Activated naive CD4-positive, alpha-beta T cell treated with anti-CD3 and anti-CD28 coated beads for 36 hours (primary cell): Measurements from ENCODE around the gene TEX19. TPM values are rescaled to one million over a fixed set of nuclear protein-coding genes. Genes with fewer than 3 reads are reported as not detected.
A peak's percentile ranks its signal among the peaks of the same experiment; 100 is the strongest.
"Not testable (repeated sequence)": the region's sequence is repeated elsewhere in the genome, so short reads cannot be mapped to it uniquely, and the experiment has no call there.

Experiments used
- CTCF ChIA-PET: fragments of 350-600 bp; sonication (Branson Sonifier 250); formaldehyde crosslinking; loops from one replicate; lab custom pipeline; 2021; ENCODE audit warnings: antibody characterized with exemption; lab: Charles Lee
- DNase-seq: peaks from one replicate; pipeline ENCODE4 v3.0.0-alpha.2; 2020
- H3K27ac Mint-ChIP-seq: one replicate; pipeline ENCODE4 v1.8.0; 2021; ENCODE audit warnings: mild to moderate bottlenecking, mixed read lengths
- H3K27me3 Mint-ChIP-seq: one replicate; pipeline ENCODE4 v1.8.0; 2021; ENCODE audit warnings: low read depth, mixed read lengths
- H3K36me3 Mint-ChIP-seq: one replicate; pipeline ENCODE4 v1.8.0; 2021; ENCODE audit warnings: low read depth, mixed read lengths
- H3K4me1 Mint-ChIP-seq: one replicate; pipeline ENCODE4 v1.8.0; 2021; ENCODE audit warnings: low read depth, mixed read lengths
- H3K4me3 Mint-ChIP-seq: one replicate; pipeline ENCODE4 v1.8.0; 2021; ENCODE audit warnings: mild to moderate bottlenecking, moderate library complexity, mixed read lengths
- H3K9me3 Mint-ChIP-seq: one replicate; pipeline ENCODE4 v1.8.0; 2021; ENCODE audit warnings: mixed read lengths
- intact Hi-C: fragments of 100-400 bp; cut with micrococcal nuclease; formaldehyde crosslinking; loops from one replicate; pipeline ENCODE4 v1.15.1; 2023
- total RNA-seq, 2 experiments: library from RNA; stranded (reverse); gene quantifications; one replicate each; pipeline ENCODE4 v1.2.3, GENCODE V29; 2021

Gene TEX19
- total RNA-seq, 2 experiments from 2014 or later, result 0.21 TPM; not detected in 1

- intact Hi-C loops, result loop anchor here (10.0 kb wide), 1 partner anchor 321 kb away; the partner anchor contains the start of genes DCXR and RAC3
- Mint-ChIP-seq H3K4me3 (no peak overlapping the region), H3K9me3 (no peaks in the 10 kb centered on the region), H3K27me3 (peaks cover 6% of the 10 kb centered on the region), H3K27ac (no peak overlapping the region), H3K4me1 (peaks cover 9% of the 10 kb centered on the region), H3K36me3 (no peaks in the 10 kb centered on the region)
- no peak for DNase-seq
- CTCF ChIA-PET, result no interaction called here
These were observed 3.1 kb upstream of the TEX19 start for GRCh38 chr17:82355770-82356427.

GRCh38 chr17:82356845-82357355 is 2.1 kb upstream of the TEX19 start:
- Mint-ChIP-seq H3K36me3 (no peaks in the 10 kb centered on the region), H3K27me3 (peaks cover 6% of the 10 kb centered on the region), H3K9me3 (no peaks in the 10 kb centered on the region), H3K4me1 (peaks cover 9% of the 10 kb centered on the region), H3K4me3 (no peak overlapping the region), H3K27ac (no peak overlapping the region)
- no peak for DNase-seq
- intact Hi-C loops, result loop anchor here (10.0 kb wide), 1 partner anchor 322 kb away; the partner anchor contains the start of genes DCXR and RAC3
- CTCF ChIA-PET, result interaction anchor here (1.2 kb wide), 1 partner anchor 93 kb away, joined by 4 read pairs; no protein-coding TSS in a partner anchor

GRCh38 chr17:82357394-82357793 is 1.7 kb upstream of the TEX19 start:
- Mint-ChIP-seq H3K36me3 (no peaks in the 10 kb centered on the region), H3K9me3 (no peaks in the 10 kb centered on the region), H3K27ac (no peak overlapping the region), H3K4me3 (no peak overlapping the region), H3K27me3 (peaks cover 6% of the 10 kb centered on the region), H3K4me1 (peaks cover 9% of the 10 kb centered on the region)
- DNase-seq, result no peak
- intact Hi-C loops, result loop anchor here (10.0 kb wide), 1 partner anchor 323 kb away; the partner anchor contains the start of genes DCXR and RAC3
- CTCF ChIA-PET, result interaction anchor here (1.2 kb wide), 1 partner anchor 92 kb away, joined by 4 read pairs; no protein-coding TSS in a partner anchor

- intact Hi-C loops, result loop anchor here (10.0 kb wide), 1 partner anchor 325 kb away; the partner anchor contains the start of genes DCXR and RAC3
- CTCF ChIA-PET, result interaction anchor here (0.7 to 1.1 kb wide), 2 partner anchors 9 to 96 kb away, joined by 3 to 4 read pairs; no protein-coding TSS in a partner anchor
- H3K4me3 Mint-ChIP-seq, H3K27ac Mint-ChIP-seq, H3K9me3 Mint-ChIP-seq, H3K27me3 Mint-ChIP-seq, H3K36me3 Mint-ChIP-seq, H3K4me1 Mint-ChIP-seq, DNase-seq: not testable (repeated sequence)
These were observed 516 bp downstream of the TEX19 start for GRCh38 chr17:82359451-82360074.

- Mint-ChIP-seq H3K4me3 (no peak overlapping the region), H3K4me1 (peaks cover 9% of the 10 kb centered on the region), H3K27me3 (peaks cover 6% of the 10 kb centered on the region), H3K9me3 (no peaks in the 10 kb centered on the region), H3K27ac (no peak overlapping the region), H3K36me3 (no peaks in the 10 kb centered on the region)
- DNase-seq, result no peak
- CTCF ChIA-PET, result interaction anchor here (0.6 to 0.7 kb wide), 2 partner anchors 11 to 18 kb away, joined by 3 to 4 read pairs; no protein-coding TSS in a partner anchor
- intact Hi-C loops, result no loop called here
These were observed 3.0 kb downstream of the TEX19 start for GRCh38 chr17:82361885-82362633.

- H3K4me3 Mint-ChIP-seq, result no peak overlapping the region
- no peak for DNase-seq
- no peaks in the 10 kb centered on the region for H3K9me3 Mint-ChIP-seq
- intact Hi-C loops, result no loop called here
- peaks cover 6% of the 10 kb centered on the region for H3K4me1 Mint-ChIP-seq
- CTCF ChIA-PET, result interaction anchor here (0.5 to 1.5 kb wide), 4 partner anchors 19 to 513 kb away, joined by 3 to 4 read pairs (median 3); no protein-coding TSS in a partner anchor
- no peaks in the 10 kb centered on the region for H3K36me3 Mint-ChIP-seq
- H3K27me3 Mint-ChIP-seq, result peaks cover 15% of the 10 kb centered on the region
- no peak overlapping the region for H3K27ac Mint-ChIP-seq
These were observed 6.7 kb downstream of the TEX19 start for GRCh38 chr17:82365606-82366295.

GRCh38 chr17:82366749-82367148 is 7.7 kb downstream of the TEX19 start:
- no peaks in the 10 kb centered on the region for H3K9me3 Mint-ChIP-seq
- no peak for DNase-seq
- peaks cover 11% of the 10 kb centered on the region for H3K4me1 Mint-ChIP-seq
- intact Hi-C loops, result no loop called here
- H3K27ac Mint-ChIP-seq, result no peak overlapping the region
- no peaks in the 10 kb centered on the region for H3K36me3 Mint-ChIP-seq
- CTCF ChIA-PET, result interaction anchor here (0.6 to 1.5 kb wide), 6 partner anchors 20 to 211 kb away, joined by 3 to 4 read pairs (median 3); no protein-coding TSS in a partner anchor
- H3K4me3 Mint-ChIP-seq, result no peak overlapping the region
- H3K27me3 Mint-ChIP-seq, result peaks cover 20% of the 10 kb centered on the region

GRCh38 chr17:82367724-82368524 is 8.9 kb downstream of the TEX19 start:
- H3K27me3 Mint-ChIP-seq, result peaks cover 26% of the 10 kb centered on the region
- CTCF ChIA-PET, result no interaction called here

GRCh38 chr17:82369211-82369610 is 10.2 kb downstream of the TEX19 start:
- Mint-ChIP-seq H3K36me3 (no peaks in the 10 kb centered on the region), H3K9me3 (no peaks in the 10 kb centered on the region), H3K27ac (no peak overlapping the region), H3K4me3 (no peak overlapping the region), H3K27me3 (peaks cover 34% of the 10 kb centered on the region), H3K4me1 (peaks cover 20% of the 10 kb centered on the region)
- no peak for DNase-seq
- intact Hi-C loops, result no loop called here
- CTCF ChIA-PET, result interaction anchor here (0.6 to 1.4 kb wide), 2 partner anchors 57 to 68 kb away, joined by 3 read pairs; no protein-coding TSS in a partner anchor

More at GRCh38 chr17:82367724-82368524, 8.9 kb downstream of the TEX19 start:
- intact Hi-C loops, result no loop called here
- no peaks in the 10 kb centered on the region for H3K9me3 Mint-ChIP-seq
- no peak for DNase-seq
- H3K36me3 Mint-ChIP-seq, result no peaks in the 10 kb centered on the region
- peaks cover 17% of the 10 kb centered on the region for H3K4me1 Mint-ChIP-seq
- H3K4me3 Mint-ChIP-seq, result no peak overlapping the region
- no peak overlapping the region for H3K27ac Mint-ChIP-seq

GRCh38 chr17:82370471-82371332 is 11.7 kb downstream of the TEX19 start:
- CTCF ChIA-PET, result interaction anchor here (1.2 to 1.4 kb wide), 3 partner anchors 21 to 135 kb away, joined by 3 to 5 read pairs (median 3); no protein-coding TSS in a partner anchor
- DNase-seq, result peak; percentile 55
- H3K4me1 Mint-ChIP-seq, result peaks cover 20% of the 10 kb centered on the region
- no peaks in the 10 kb centered on the region for H3K36me3 Mint-ChIP-seq
- H3K9me3 Mint-ChIP-seq, result no peaks in the 10 kb centered on the region
- intact Hi-C loops, result no loop called here
- no peak overlapping the region for H3K27ac Mint-ChIP-seq
- H3K4me3 Mint-ChIP-seq, result peak overlapping the region; percentile 41
- H3K27me3 Mint-ChIP-seq, result peaks cover 36% of the 10 kb centered on the region
